Nephron (organoid): ENCODE results near the gene LRRC4C.

Source experiments
- H3K27ac Mint-ChIP-seq, 3 experiments: 2 replicates each; pipeline ENCODE4 v1.8.0; 2020; ENCODE audit warnings: mixed read lengths in 3 of 3, mild to moderate bottlenecking in 2 of 3, moderate library complexity in 1 of 3
- H3K27me3 Mint-ChIP-seq: 2 replicates; pipeline ENCODE4 v1.8.0; 2021; ENCODE audit warnings: low read depth, mild to moderate bottlenecking, moderate library complexity, mixed read lengths
- H3K36me3 Mint-ChIP-seq: 2 replicates; pipeline ENCODE4 v1.8.0; 2020; ENCODE audit warnings: low read depth, mixed read lengths
- H3K4me1 Mint-ChIP-seq: 2 replicates; pipeline ENCODE4 v1.8.0; 2020; ENCODE audit warnings: mixed read lengths
- H3K4me3 Mint-ChIP-seq, 3 experiments: 2 replicates each; pipeline ENCODE4 v1.8.0; 2020; ENCODE audit warnings: mild to moderate bottlenecking in 3 of 3, mixed read lengths in 3 of 3, moderate library complexity in 2 of 3
- H3K9me3 Mint-ChIP-seq: 2 replicates; pipeline ENCODE4 v1.8.0; 2020; ENCODE audit warnings: mixed read lengths
- CTCF ChIP-seq, 3 experiments: fragments of 200-600 bp; sonication (generic); IDR thresholded peaks; one replicate each; pipeline ENCODE4 v1.5.0; 2021; ENCODE audit warnings: antibody characterized with exemption in 3 of 3; ENCODE audit not compliant: unreplicated experiment in 3 of 3

Gene LRRC4C

GRCh38 chr11:40094954-40095353 lies 1364.5 kb downstream of the LRRC4C start:
- H3K4me3 Mint-ChIP-seq, result no peak overlapping the region
- no peaks in the 10 kb centered on the region for H3K36me3 Mint-ChIP-seq
- peak overlapping the region; percentile 5 to 52 (median 24) for H3K27ac Mint-ChIP-seq
- peaks cover 5% of the 10 kb centered on the region for H3K9me3 Mint-ChIP-seq
- no peak for TF ChIP-seq CTCF (IDR thresholded peaks at IDR 0.05; ENCODE audit: unreplicated experiment in 3 of 3)
- no peaks in the 10 kb centered on the region for H3K27me3 Mint-ChIP-seq
- peaks cover 24% of the 10 kb centered on the region for H3K4me1 Mint-ChIP-seq

- TF ChIP-seq CTCF (IDR thresholded peaks at IDR 0.05; ENCODE audit: unreplicated experiment in 3 of 3), result no peak
- Mint-ChIP-seq H3K4me1 (no peaks in the 10 kb centered on the region), H3K36me3 (no peaks in the 10 kb centered on the region), H3K27me3 (peaks cover 3% of the 10 kb centered on the region), H3K27ac (no peak overlapping the region), H3K4me3 (no peak overlapping the region), H3K9me3 (peaks cover 2% of the 10 kb centered on the region)
Observed at GRCh38 chr11:40080434-40080833, 1379.0 kb downstream of the LRRC4C start.
